ENCODE measurements around the gene MTUS2. TPM values are rescaled to one million over a fixed set of nuclear protein-coding genes. Genes with fewer than 3 reads are reported as not detected.

The MTUS2 gene
- total and polyA plus RNA-seq, 2 experiments from 2014 or later, result 0.27 to 0.38 TPM

- TF ChIP-seq EZH2phosphoT487 (IDR thresholded peaks at IDR 0.05; ENCODE audit: unreplicated experiment) (no peak), POLR2AphosphoS5 (IDR thresholded peaks at IDR 0.05; ENCODE audit: low read depth) (no peak), ZNF331 (CRISPR knock-in tag; IDR thresholded peaks at IDR 0.05; ENCODE audit: low read depth) (no peak), NANOG (IDR thresholded peaks at IDR 0.05; ENCODE audit: borderline replicate concordance) (no peak), REST (IDR thresholded peaks at IDR 0.05; ENCODE audit: unreplicated experiment) (no peak), EZH2 (IDR thresholded peaks at IDR 0.05; ENCODE audit: low read depth, unreplicated experiment) (no peak)
- TF ChIP-seq, protein P1, sequence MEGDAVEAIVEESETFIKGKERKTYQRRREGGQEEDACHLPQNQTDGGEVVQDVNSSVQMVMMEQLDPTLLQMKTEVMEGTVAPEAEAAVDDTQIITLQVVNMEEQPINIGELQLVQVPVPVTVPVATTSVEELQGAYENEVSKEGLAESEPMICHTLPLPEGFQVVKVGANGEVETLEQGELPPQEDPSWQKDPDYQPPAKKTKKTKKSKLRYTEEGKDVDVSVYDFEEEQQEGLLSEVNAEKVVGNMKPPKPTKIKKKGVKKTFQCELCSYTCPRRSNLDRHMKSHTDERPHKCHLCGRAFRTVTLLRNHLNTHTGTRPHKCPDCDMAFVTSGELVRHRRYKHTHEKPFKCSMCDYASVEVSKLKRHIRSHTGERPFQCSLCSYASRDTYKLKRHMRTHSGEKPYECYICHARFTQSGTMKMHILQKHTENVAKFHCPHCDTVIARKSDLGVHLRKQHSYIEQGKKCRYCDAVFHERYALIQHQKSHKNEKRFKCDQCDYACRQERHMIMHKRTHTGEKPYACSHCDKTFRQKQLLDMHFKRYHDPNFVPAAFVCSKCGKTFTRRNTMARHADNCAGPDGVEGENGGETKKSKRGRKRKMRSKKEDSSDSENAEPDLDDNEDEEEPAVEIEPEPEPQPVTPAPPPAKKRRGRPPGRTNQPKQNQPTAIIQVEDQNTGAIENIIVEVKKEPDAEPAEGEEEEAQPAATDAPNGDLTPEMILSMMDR (conservative IDR thresholded peaks at IDR 0.05; ENCODE audit: low read depth in 2 of 2), result no peak
Measured at GRCh38 chr13:29154390-29154789, 334.3 kb downstream of the MTUS2 start (continued).

DNA sequence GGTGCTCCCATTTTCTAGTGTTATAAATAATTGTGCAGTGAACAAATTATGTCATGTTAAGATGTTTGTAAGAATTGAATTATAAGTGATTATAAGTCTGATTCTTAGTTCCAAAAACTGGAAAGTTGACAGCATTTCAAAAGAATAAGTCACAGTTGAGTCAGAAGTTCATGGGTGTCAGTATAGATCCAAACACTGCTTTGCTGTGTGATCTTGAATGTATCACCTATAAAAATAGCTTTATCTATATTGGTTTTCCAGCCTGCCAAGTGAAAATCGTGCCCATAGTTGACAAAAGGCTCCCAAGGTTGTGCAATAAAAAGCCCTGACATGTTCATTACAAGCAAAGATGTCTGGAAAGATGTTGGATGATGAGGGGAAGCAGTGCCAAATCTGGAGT lies 336.0 kb downstream of the MTUS2 start:
- no peaks in the 10 kb centered on the region for H3K9me2 ChIP-seq (ENCODE audit: insufficient read depth)
- H4K20me1 ChIP-seq (replicated peaks; ENCODE audit: insufficient read depth), result no peaks in the 10 kb centered on the region
- no peaks in the 10 kb centered on the region for H3K79me2 ChIP-seq (replicated peaks; ENCODE audit: insufficient read depth)
- no peak overlapping the region for H2AFZ ChIP-seq
- no peaks in the 10 kb centered on the region for H3K27me3 ChIP-seq (ENCODE audit: insufficient read depth)
- TF ChIP-seq, protein P2, sequence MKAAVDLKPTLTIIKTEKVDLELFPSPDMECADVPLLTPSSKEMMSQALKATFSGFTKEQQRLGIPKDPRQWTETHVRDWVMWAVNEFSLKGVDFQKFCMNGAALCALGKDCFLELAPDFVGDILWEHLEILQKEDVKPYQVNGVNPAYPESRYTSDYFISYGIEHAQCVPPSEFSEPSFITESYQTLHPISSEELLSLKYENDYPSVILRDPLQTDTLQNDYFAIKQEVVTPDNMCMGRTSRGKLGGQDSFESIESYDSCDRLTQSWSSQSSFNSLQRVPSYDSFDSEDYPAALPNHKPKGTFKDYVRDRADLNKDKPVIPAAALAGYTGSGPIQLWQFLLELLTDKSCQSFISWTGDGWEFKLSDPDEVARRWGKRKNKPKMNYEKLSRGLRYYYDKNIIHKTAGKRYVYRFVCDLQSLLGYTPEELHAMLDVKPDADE (IDR thresholded peaks at IDR 0.05), result no peak
- TF ChIP-seq JUNB (IDR thresholded peaks at IDR 0.05; ENCODE audit: unreplicated experiment) (no peak), REST (IDR thresholded peaks at IDR 0.05; ENCODE audit: unreplicated experiment) (no peak), NANOG (IDR thresholded peaks at IDR 0.05; ENCODE audit: borderline replicate concordance) (no peak), POLR2AphosphoS5 (IDR thresholded peaks at IDR 0.05; ENCODE audit: low read depth) (no peak), EZH2phosphoT487 (IDR thresholded peaks at IDR 0.05; ENCODE audit: unreplicated experiment) (no peak), ZNF114 (CRISPR knock-in tag; IDR thresholded peaks at IDR 0.05) (no peak), CREB1 (CRISPR knock-in tag; IDR thresholded peaks at IDR 0.05; ENCODE audit: low read depth) (no peak)
- TF ChIP-seq, protein P1 (conservative IDR thresholded peaks at IDR 0.05; ENCODE audit: low read depth in 2 of 2), result no peak
- H3K9me3 Mint-ChIP-seq, result peaks cover 13% of the 10 kb centered on the region
- H3K27ac ChIP-seq (ENCODE audit: low read depth), result no peak overlapping the region
- H3K27ac Mint-ChIP-seq, result no peak overlapping the region
- ATAC-seq (no peak), DNase-seq (ENCODE audit: low spot score) (no peak)
- H3K36me3 ChIP-seq (ENCODE audit: insufficient read depth), result no peaks in the 10 kb centered on the region
- no peak overlapping the region for H3K4me2 ChIP-seq
- H3K4me3 Mint-ChIP-seq, result no peak overlapping the region
- no peak overlapping the region for H3K4me3 ChIP-seq
- H3K36me3 Mint-ChIP-seq (ENCODE audit: low read depth), result peaks cover 5% of the 10 kb centered on the region; the same call in 1 of the 3 replicates
- no peaks in the 10 kb centered on the region for H3K27me3 Mint-ChIP-seq (ENCODE audit: insufficient read depth, low read depth, poor library complexity)
- H3F3A ChIP-seq (replicated peaks; ENCODE audit: low read depth), result no peaks in the 10 kb centered on the region
- 0 out of 3 replicates have a peak, but pooled peaks cover 4% of the 10 kb centered on the region for H3K4me1 Mint-ChIP-seq
- H3K4me1 ChIP-seq (ENCODE audit: insufficient read depth), result no peaks in the 10 kb centered on the region
